LoVo (cell line): ENCODE data around the gene SPAG5.

Source experiments
- DNase-seq: peaks from one replicate; pipeline ENCODE4 v3.0.0-alpha.2; 2016; ENCODE audit warnings: low spot score

SPAG5 gene, protein sequence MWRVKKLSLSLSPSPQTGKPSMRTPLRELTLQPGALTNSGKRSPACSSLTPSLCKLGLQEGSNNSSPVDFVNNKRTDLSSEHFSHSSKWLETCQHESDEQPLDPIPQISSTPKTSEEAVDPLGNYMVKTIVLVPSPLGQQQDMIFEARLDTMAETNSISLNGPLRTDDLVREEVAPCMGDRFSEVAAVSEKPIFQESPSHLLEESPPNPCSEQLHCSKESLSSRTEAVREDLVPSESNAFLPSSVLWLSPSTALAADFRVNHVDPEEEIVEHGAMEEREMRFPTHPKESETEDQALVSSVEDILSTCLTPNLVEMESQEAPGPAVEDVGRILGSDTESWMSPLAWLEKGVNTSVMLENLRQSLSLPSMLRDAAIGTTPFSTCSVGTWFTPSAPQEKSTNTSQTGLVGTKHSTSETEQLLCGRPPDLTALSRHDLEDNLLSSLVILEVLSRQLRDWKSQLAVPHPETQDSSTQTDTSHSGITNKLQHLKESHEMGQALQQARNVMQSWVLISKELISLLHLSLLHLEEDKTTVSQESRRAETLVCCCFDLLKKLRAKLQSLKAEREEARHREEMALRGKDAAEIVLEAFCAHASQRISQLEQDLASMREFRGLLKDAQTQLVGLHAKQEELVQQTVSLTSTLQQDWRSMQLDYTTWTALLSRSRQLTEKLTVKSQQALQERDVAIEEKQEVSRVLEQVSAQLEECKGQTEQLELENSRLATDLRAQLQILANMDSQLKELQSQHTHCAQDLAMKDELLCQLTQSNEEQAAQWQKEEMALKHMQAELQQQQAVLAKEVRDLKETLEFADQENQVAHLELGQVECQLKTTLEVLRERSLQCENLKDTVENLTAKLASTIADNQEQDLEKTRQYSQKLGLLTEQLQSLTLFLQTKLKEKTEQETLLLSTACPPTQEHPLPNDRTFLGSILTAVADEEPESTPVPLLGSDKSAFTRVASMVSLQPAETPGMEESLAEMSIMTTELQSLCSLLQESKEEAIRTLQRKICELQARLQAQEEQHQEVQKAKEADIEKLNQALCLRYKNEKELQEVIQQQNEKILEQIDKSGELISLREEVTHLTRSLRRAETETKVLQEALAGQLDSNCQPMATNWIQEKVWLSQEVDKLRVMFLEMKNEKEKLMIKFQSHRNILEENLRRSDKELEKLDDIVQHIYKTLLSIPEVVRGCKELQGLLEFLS

DNA sequence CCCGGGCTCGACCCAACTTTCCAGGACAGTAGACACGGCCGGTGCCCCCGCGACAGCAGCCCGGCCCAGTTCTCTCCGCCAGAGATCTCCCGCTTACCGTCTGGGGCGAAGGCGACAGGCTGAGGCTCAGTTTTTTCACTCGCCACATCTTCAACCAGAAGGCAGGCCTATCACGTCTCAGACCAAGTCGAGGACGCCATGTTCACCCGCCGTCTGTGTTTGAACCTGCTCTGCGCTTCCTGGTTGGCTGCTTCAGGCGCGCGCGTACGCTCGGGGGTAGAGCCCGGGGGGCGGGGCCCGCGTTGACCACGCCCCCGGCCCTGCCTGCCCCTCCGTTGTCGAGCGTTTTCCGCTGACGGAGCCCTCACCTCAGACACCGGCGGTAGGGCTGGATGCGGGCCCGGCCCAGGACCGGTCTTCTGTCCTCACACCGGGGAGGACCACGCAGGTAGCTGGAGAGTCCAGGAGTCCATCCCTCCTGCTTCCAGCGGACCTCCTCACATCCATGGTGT is at the start of gene SPAG5:
Gene SPAG5 (minus strand): TSS at position 227 of the 512 bp plus-strand sequence. CDS start 79 bp downstream, at position 148.
- peak; percentile 95 for DNase-seq

DNA sequence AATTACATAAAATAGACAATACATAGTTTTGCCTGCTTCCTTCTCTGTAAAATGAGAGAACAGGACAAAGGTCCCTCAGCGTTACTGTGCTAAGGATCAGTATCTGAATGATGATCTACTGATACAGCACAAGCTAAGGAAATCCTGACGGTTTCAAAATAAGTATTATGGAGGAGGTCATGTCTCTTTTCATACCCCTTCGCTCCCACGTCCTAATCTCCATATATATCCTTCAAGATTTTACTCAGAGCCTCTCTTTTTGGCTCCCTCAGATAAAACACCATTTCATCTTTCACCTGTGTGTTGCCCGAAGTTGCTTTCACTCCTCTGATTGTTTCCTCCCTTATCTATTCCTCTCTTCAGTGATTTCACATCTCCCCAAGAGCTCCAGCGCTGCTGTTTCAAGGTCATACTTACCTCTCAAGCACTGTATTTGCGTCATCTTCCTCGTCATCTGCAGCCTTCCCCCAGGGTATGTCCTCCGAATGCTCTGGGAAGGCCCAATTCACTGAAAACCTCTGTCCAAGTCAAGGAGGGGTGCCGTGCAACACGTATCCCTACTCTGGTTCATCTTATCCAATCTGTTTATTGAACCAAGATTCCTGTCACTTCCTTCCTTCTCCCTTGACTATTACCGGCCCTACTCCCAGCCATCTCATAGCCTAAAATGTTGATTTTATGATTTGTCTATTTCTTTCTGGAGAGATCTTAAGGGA is 47.4 kb upstream of the SPAG5 start:
- no peak for DNase-seq

DNA sequence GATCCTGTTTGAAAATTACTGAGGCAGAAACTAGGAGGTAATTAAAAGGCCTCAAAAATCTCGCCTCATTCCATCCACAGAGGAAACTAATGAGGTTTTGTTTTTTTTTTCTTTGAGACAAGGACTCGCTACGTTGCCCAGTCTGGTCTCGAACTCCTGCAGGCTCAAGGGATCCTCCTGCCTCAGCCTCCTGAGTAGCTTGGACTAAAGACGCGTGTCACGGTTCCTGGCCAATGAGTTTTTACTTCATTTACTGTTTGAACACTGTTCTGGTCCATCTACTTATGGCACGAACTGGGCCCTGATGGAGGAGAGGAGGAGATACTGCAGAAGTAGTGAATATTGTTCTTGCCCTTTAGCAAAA is 46.7 kb upstream of the SPAG5 start:
- no peak for DNase-seq

DNA sequence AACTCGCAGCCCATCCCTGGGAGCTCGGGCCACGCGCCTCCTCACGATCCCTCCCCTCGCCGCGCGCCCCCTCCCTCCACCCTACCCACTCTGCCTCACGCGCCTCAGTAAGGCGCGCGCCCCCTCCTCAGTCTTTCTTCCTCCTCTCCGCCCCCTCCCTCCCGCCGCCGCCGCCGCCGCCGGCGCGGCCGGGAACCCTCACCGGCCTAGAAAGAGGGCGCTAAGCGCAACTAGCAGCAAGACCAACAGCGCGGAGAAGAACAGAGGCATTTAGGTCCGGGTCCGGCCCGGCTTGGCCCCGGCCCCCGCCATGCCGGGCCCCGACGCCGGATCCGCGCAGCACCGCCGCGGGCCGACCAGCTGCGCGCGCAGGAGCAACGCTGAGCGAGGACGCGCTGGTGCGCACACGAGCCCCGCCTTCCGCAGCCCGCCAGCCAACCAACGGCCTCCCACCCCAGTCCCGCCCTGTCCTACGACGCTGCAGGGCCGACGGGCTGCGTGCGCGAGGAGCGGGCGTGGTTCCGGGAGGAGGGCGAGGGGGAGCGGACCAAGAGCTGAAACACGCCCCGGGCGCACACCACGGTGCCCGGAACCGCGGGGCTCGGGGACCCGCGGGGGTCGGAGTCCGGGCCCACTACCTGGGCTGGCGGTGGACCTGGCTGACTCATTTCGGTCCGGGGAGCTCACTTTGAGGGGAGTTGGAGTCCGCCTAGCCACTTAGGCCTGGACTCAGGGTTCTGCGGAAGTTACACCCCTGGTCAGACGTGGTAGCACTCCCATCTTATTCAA is 46.2 kb upstream of the SPAG5 start, which contains the start of gene BLTP2:
Gene BLTP2 (minus strand): TSS at position 372 of the 789 bp plus-strand sequence. CDS start 102 bp downstream, at position 270.
- DNase-seq: peak; percentile 94

DNA sequence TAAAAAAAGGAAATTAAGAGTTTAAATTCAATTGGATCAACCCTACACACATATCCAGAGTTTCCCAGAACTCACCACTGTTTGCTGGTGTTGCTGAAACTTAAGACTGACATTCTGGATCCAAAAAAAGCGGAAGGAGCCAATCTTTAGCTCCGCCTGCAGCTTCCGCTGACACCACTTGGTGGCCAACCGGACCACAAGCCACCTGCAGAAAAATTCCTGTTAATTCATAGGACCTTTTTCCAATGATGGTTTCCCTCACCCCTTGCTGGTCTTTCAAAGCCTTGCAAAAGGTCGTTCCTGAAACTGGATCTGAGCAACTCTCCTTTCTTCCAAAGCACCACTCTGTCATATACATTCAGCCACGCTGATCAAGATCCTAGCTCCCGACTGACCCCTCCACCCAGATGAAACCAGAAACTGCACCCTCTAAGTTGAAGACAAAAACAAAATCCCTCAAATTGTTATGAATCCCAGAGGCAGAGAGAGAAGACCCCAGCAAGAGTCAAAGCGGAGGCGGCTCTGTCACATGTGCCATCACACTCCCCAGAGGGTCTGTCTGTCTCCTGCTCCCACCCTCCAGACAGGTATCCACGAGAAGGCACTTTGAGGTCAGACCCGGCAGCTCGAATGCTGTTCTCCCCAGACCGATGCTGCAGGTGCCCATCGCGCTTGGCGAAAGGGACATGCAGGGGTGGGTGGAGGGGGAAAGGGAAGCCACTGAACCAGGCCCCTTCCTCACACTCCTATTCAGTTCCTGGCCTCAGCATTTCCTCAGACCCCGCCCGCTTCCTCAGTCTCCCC is 45.4 kb upstream of the SPAG5 start:
- DNase-seq: peak; percentile 66

DNA sequence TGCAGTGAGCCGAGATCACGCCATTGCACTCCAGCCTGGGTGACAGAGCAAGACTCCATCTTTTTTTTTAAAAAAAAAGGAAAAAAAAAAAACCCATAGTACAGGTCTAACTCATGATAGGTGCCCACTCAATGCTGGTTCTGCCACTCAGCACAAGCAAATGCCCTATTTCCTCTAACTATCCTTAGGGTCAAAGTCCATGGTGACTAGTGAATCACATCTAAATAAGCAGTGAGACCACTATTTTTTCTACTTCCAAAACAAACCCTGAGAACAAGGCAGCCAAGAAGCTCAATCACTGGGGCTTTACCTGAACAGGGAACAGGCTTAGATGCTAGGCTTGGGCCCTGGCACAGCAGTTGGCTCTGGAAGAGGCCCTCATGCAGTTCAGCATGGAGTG is 42.8 kb upstream of the SPAG5 start:
- peak; percentile 57 for DNase-seq

DNA sequence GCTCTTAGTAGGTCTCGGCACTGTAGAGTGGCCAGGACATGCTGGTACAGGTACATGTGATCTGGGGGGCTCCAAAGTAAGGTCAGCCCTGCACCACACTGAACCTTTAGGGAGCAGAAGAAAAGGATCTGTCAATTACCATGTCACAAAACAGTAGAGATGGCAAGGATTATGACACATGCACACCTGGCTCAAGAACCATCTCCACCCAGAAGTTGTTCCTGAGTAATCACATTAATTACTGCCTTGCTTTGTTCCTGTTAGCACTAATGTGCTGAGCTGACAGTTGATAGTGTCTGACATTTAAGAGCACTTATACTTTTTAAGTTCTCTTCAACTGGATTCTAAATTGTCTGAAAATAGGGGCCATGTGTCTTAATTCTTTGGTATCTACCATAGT is 36.7 kb upstream of the SPAG5 start:
- no peak for DNase-seq

DNA sequence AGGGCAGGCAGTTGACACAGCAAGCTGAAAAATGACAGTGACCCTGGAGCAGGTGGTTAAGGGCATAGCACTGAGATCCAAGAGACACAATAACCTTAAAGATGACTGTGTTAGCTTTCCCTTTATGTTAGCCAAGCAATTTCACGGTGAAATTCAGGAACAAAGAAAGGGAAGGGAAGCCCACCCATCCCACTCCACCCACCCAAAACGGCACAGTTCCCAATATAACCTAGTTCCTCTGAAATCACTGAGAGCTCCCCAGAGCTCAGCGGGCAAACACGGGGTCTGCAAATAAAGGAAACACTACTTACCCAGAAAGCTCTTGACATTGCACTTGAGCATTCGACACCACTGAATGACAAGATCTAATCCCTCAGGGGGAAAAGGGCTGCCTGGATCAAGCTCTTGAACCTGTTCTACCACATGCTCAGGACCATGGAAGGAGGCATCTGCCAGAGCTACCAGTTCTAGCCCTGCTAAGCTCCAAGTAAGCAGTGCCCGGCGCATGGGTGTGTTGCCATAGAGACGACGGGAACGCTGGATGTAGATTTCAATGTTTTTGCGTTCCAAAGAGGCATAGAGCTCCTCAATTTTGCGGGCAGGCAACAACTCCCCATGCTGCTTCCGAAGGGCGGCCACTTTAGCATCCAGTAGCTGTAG is 35.5 kb upstream of the SPAG5 start:
- no peak for DNase-seq

DNA sequence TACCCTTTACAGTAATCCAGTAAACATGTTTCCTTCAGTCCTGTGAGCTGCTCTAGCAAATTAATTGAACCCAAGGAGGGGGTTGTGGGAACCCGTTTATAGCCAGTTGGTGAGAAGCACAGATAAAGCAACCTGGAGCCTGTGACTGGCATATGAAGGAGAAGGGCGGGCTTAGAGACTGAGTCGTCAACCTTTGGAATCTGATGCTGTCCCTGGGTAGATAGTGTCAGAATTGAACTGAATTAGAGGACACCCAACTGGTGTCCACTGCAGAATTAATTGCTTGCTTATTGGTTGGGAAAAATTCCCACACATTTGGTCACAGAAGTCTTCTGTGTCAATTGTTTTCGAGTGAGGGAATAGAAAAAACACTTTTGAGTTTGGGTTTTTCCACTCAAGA is 28.0 kb upstream of the SPAG5 start:
- DNase-seq: no peak

DNA sequence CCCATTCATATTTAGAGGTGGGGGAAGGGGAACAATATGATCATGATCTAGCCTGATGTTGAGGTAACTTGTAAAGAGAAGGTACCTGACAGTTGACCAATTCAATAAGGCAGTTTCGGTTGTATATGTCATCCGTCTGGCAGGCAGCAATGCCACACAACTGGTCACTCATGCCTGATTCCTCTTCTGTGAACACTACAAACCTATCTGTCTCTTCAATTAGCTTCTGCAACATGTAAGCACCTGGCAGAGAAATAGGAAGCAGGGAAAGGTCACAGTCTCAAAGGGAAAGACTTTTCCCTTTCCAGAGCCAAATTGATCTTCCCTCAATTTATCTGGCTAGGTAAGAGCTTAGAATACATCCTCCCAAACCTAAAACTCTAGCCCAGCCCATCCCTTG is 25.3 kb upstream of the SPAG5 start:
- no peak for DNase-seq

DNA sequence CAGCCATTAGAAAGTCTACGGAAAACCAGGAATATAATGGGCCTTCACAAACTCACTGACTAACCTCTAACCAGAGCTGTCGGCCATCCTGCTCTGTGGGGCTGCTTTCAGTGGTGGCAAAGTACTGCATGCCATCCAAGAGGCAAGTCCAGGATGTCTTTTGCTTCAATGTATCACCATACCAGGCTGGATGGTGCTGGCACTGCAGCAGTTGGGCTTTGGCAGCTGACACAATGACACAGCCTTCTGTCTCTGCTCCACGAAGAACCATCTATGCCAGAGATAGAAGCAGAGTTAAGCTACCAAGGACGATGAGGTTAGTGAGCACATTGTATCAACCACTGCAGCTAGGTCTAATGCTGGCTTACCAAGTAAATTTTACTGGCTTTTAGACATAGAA is 24.9 kb upstream of the SPAG5 start:
- DNase-seq: no peak

DNA sequence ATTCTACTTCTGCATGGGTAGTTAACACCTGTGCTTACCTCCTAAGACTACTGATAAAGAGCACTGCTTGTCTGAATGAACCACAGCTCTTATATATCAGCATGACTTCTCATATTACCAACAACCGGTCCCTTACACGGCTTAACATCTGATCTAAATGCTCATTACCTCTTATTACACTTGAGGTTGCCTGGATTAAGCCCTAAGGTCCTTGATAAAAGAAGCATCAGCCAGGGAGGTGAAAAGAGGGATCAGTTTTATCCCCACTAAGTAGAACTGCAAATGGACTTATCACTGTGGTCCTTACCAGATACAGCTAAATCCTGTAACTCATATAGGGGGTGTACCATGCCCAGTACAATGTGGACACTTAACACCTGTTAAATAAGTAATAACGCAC is 23.4 kb upstream of the SPAG5 start:
- DNase-seq: no peak

DNA sequence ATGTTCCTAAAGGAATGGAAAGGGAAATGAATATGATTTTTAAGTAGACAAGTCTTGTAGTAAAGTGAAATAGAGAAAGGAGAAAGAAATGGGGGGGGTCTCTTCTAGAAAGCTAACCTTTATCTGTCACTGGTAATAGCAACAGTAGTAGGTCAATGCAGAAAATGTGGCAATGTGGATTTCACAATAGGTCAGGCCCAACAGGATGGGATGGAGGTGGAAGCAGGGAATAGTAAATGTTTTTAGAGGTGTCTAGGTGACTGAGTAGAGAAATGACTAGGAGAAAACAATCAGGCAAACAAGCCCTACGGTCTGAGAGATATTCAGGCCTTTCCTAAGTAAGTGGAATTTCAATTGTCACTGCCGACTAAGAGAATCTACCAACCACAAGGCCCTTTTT is 21.2 kb upstream of the SPAG5 start:
- no peak for DNase-seq

DNA sequence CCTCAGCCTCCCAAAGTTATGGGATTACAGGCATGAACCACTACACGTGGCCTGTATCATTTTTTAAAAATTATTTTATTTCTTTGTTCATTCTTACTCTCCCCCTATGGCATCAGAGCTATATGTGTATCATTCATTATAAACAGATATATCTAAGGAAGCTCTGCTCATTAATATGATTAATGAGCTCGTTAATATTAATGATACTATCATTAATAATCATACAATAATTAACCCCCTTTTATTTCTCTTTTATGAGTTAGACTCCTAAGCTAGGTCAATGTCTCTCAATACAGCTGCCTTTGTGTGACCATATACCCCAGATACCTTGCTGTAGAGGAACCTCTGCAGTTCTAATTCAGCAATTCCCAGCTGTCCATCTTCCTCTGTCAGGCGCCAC is 19.6 kb upstream of the SPAG5 start:
- no peak for DNase-seq

DNA sequence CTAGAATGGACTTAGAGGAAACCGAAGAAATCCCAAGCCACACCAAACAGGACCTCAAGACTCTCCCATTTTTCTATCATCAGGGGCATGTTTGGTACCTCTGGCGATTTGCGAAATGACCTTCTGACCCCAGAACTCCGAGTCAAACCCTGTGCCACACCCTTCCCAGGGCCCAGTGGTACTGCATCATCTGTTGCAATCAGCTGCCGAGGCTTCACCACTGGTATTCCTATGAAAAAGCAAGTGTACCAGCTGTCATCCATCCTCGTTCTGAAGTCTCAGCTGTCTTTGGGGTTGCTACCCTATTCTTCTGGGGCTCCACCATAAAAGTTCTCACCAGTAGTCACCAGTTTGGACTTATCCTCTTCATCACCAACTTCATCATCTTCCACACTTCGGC is 17.5 kb upstream of the SPAG5 start:
- DNase-seq: no peak

DNA sequence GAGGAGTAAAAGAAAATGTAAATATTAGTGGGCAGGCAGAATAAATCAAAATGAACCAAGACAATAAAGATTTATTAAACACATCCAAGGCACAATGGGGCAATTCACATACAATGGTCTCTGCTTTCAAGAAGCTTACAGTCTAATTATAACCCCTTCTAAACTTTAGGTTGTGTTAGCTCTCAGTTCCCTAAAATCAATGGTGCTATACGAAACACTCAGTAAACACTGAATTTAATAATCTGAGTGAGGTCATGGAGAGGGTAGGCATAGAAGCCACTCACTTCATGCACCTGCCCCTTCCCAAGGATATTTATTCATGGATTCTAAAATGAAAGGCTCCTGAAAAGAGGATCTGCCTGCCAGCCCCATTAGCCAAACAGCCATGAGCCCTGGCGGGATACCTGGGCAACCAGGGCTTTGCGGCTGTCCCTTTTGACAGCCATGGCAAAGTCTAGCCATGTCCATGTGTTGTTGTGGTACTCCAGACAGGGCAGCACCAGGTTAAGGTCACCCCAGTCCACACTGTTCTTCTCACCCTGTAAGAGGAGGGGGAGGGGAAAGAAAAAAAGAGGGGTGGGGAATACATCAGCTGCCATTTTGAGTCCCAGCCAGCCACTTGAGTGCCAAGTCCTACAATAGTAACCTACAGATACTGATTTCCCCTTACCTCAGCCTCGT is 16.6 kb upstream of the SPAG5 start:
- DNase-seq: no peak

DNA sequence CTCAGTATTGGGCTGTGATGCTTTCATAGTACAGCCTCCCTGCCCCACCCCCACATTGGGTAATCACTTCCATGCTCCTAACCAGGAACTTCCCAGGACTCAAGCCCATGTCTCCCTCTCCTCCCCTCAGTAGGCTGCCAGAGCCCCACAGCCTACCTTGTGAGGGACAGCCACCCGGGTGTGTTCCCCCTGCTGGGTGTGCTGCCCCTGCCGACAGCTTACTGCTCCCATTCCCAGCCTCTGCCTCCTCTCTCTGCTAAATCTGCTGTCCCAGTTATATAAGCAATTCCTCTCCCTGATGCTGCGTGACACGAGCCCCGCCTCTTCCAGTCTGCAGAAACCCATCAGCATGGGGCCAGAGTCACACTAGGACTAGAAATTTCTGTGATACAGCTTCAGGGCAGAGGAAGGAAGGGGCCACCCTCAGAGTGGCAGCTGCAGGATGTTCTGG is 15.1 kb upstream of the SPAG5 start, which contains the start of gene RSKR:
Gene RSKR (minus strand): TSS at position 255 of the 451 bp plus-strand sequence. CDS start 24 bp downstream, at position 231.
- DNase-seq: no peak
